ENCODE measurements around the gene SAMD9L. TPM values are rescaled to one million over a fixed set of nuclear protein-coding genes. Genes with fewer than 3 reads are reported as not detected.

Gene SAMD9L
- total RNA-seq, 1 experiment from 2014 or later = not detected

GRCh38 chr7:93156884-93157283, 8.7 kb upstream of the SAMD9L start:
- no peak overlapping the region for H3T11ph ChIP-seq (ENCODE audit: low read length)
- H3K9me3 Mint-ChIP-seq = no peaks in the 10 kb centered on the region
- no peaks in the 10 kb centered on the region for H3K23me2 ChIP-seq (ENCODE audit: insufficient read length, low read depth, low read length, poor library complexity, severe bottlenecking)
- no peak overlapping the region for H3K4ac ChIP-seq (ENCODE audit: low read depth, low read length)
- no peak overlapping the region for H3K4me2 ChIP-seq (ENCODE audit: insufficient read depth, insufficient read length, low read length)
- H2BK5ac ChIP-seq (ENCODE audit: insufficient read length, low read length) = no peak overlapping the region
- H4K5ac ChIP-seq (ENCODE audit: insufficient read length, low read depth, low read length) = no peak overlapping the region
- no peaks in the 10 kb centered on the region for H3K9me3 ChIP-seq (ENCODE audit: control insufficient read depth, low read depth, low read length)
- H3K27ac ChIP-seq (ENCODE audit: insufficient read length, low read depth, low read length) = no peak overlapping the region
- H3K79me2 ChIP-seq (ENCODE audit: insufficient read depth, low read length) = no peaks in the 10 kb centered on the region
- no peaks in the 10 kb centered on the region for H3K79me1 ChIP-seq (ENCODE audit: insufficient read depth, low read depth, low read length, poor library complexity, severe bottlenecking)
- no peak overlapping the region for H4K8ac ChIP-seq (replicated peaks; ENCODE audit: insufficient read length, low read depth, low read length)
- H3K27ac Mint-ChIP-seq = no peak overlapping the region
- no peak overlapping the region for H2BK15ac ChIP-seq (ENCODE audit: low read depth, low read length)
- no peak overlapping the region for H3K56ac ChIP-seq (ENCODE audit: insufficient read length, low read depth, low read length)
- H3K14ac ChIP-seq (ENCODE audit: insufficient read depth, low read length) = no peak overlapping the region
- no peak overlapping the region for H2BK20ac ChIP-seq (ENCODE audit: low read depth, low read length, poor library complexity, severe bottlenecking)
- no peaks in the 10 kb centered on the region for H3K36me3 Mint-ChIP-seq (ENCODE audit: insufficient read depth in 1 of 3, low read depth in 3 of 3)
- no peak overlapping the region for H3K23ac ChIP-seq (ENCODE audit: insufficient read length, low read depth, low read length)
- no CpG with 5 or more reads among the region's 1 CpG for WGBS (ENCODE audit: extremely low coverage, insufficient read length, low lambda C conversion rate)
- H3K9ac ChIP-seq (ENCODE audit: extremely low read depth, insufficient read length, low read length) = no peak overlapping the region
- H3K4me3 Mint-ChIP-seq = no peak overlapping the region
- no peak overlapping the region for H2AFZ ChIP-seq (ENCODE audit: low read length)
- no peak overlapping the region for H4K91ac ChIP-seq (ENCODE audit: insufficient read length, low read depth, low read length)
- no peaks in the 10 kb centered on the region for H4K20me1 ChIP-seq (ENCODE audit: control insufficient read depth, insufficient read depth, insufficient read length)
- no peak overlapping the region for H2BK12ac ChIP-seq (ENCODE audit: insufficient read length, low read depth, low read length)
- H2AK5ac ChIP-seq (ENCODE audit: insufficient read length, low read length) = no peak overlapping the region
- H3K18ac ChIP-seq (ENCODE audit: insufficient read length, low read depth, low read length) = no peak overlapping the region
- TF ChIP-seq CTCF (conservative IDR thresholded peaks at IDR 0.05) = no peak
- no peaks in the 10 kb centered on the region for H3K4me1 ChIP-seq (ENCODE audit: insufficient read depth, low read length)
- no peak for DNase-seq
- no peak overlapping the region for H2BK120ac ChIP-seq (ENCODE audit: low read depth, low read length, poor library complexity, severe bottlenecking)
- H3K27me3 Mint-ChIP-seq (ENCODE audit: low read depth) = peaks cover 4% of the 10 kb centered on the region
- peaks cover 0 to 4% of the 10 kb centered on the region in 2 experiments; a peak in 1 of 4 replicates for H3K4me1 Mint-ChIP-seq
- no peaks in the 10 kb centered on the region for H3K27me3 ChIP-seq (ENCODE audit: insufficient read depth, low read length)
